Dedifferentiated amniotic fluid mesenchymal stem cell (primary cell): ENCODE measurements around the gene CTNS.

ENCODE experiments used
- DNase-seq: peaks from one replicate; pipeline ENCODE4 v3.0.0-alpha.2; 2016; ENCODE audit errors: extremely low spot score

CTNS gene

GRCh38 chr17:3622977-3623594, 13.5 kb upstream of the CTNS start:
- no peak for DNase-seq

DNA sequence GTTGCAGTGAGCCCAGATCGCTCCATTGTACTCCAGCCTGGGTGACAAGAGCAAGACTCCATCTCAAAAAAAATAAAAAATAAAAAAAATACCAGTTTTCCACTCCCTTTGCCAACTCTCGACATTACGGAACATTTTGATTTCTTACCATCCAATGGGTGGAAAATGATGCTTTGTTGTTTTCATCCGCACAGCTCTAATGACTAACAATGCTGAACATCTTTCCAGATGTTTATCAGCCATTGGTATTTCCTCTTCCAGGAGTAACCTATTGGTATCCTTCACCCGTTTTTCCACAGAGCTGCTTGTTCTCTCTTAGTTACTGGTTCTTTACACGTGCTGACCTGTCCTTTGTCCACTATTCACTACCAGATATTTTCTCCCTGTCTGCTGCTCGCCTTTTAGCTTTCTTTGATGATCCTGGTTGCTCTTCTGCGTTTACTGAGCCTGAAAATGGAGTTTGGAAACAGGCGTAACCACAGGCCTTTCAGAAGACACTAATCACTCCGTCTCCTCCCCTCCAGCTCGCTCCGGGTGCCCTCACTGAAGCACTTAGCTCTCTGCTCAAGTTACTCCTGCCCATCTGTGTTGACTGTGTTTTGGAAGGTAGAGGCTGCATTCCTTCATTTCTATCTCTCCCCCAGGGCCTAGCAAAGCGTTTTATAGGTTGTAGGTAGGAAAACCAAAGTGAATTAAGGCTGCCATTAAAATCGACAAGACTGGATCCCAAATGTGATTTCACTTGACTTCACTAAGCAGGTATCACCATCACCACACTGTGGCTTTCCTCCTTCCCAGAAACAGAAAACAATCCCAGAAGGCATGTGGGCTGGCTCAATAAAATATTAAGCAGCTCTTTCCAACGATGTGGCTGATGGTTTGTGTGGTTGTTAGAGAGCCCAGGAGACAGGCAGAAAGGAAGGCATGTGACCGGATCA, 9.5 kb upstream of the CTNS start:
- no peak for DNase-seq

GRCh38 chr17:3627769-3628167, 8.8 kb upstream of the CTNS start:
- no peak for DNase-seq

GRCh38 chr17:3630781-3631180, 5.8 kb upstream of the CTNS start:
- no peak for DNase-seq

GRCh38 chr17:3632287-3632686, 4.3 kb upstream of the CTNS start:
- no peak for DNase-seq

- DNase-seq, result no peak
Observed at GRCh38 chr17:3635474-3636153, 946 bp upstream of the CTNS start.

GRCh38 chr17:3636908-3637373, 381 bp downstream of the CTNS start:
- no peak for DNase-seq

DNA sequence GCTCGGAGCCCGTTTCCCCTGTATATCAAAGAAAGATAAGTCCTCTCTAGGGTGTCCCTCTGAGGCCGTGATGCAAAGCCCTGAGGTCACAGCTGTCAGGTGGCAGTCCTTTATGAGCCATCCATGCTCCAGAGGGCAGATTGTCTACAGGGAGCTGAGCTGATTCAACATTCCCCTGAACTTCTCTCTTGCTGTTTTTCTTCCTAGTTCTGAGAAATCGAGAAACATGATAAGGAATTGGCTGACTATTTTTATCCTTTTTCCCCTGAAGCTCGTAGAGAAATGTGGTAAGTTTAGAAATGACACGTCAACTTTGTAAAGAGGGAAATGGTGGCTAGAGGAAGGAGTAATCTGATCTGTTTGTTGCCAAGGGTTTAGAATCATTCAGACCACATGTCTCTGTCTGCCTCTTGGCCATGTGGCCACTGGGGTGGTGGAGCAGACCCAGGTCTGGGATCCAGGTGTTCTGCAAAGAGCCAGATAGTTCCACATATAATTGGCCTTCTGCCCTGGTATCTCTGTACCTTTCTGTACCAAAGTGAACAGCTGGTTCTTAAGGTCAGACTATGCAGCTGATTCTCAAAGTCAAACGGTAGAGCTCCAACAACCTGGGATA, 3.5 kb downstream of the CTNS start:
- no peak for DNase-seq

- DNase-seq, result no peak
Observed at GRCh38 chr17:3641014-3641413, 4.5 kb downstream of the CTNS start.

GRCh38 chr17:3641717-3642486, 5.3 kb downstream of the CTNS start:
- no peak for DNase-seq

DNA sequence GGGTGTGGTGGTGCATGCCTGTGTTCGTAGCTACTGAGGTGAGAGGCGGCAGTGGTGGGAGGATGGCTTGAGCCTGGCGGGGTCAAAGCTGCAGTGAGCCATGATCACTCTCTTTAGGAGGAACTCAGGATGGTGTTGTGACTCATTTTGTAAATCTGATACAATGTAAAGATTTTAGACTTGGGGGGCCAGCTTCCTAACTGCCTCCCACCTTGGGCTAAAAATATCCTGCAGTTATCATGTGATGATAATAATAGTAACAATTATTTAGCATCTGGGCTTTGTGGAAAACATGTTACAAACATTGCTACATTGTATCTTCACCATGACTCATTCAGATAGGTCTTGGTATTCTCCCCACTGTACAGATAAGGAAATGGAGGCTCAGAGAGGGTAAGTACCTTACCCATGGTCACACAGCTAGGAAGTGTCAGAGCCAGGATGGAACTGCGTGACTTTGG, 7.4 kb downstream of the CTNS start:
- no peak for DNase-seq

DNA sequence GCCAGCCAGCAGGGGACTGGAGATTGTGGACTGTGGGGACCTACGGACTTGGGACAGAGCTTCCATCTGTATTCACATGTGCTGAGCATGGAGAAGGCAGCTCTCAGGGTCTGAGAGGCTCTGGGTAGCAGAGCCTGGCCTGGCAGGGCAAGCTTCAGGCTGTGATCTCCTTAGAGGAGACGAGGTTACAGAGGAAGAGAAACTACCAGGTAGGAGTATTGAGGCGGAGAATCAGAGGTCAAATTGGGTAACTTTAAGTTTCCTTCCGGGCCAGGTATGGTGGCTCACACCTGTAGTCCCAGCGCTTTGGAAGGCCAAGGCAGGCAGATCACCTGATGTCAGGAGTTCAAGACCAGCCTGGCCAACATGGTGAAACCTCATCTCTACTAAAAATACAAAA, 8.8 kb downstream of the CTNS start:
- no peak for DNase-seq

- DNase-seq, result no peak
Observed at GRCh38 chr17:3647251-3647650, 10.7 kb downstream of the CTNS start.

- DNase-seq, result no peak
Observed at GRCh38 chr17:3647769-3648555, 11.4 kb downstream of the CTNS start.

DNA sequence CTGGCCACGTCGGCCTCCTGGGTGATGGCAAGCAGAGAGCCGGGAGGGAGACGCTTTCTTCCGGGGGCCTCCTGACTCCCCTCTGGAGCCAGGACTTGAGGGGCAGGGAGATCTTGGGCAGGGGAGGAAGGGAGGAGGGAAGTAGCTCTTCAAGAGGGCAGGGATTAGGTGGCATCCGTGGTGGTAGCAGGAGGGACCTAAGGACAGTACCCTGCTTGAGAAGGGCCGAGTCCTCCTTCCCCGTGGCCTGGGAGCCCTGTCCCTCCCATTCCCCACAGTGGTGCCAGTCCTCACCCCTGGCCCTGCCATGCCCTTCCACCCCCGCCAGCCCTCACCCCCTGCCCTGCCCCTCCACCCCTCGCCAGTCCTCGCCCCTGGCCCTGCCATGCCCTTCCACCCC, 19.2 kb downstream of the CTNS start:
- no peak for DNase-seq

DNA sequence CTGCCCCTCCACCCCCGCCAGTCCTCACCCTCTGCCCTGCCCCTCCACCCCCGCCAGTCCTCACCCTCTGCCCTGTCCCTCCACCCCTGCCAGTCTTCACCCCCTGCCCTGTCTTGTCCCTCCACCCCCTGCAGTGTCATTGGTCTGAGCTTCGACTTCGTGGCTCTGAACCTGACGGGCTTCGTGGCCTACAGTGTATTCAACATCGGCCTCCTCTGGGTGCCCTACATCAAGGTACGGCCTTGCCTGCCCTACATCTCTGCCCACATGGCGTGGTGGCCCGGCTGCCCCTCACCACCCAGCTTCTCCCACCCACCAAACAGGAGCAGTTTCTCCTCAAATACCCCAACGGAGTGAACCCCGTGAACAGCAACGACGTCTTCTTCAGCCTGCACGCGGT, 19.8 kb downstream of the CTNS start:
- DNase-seq, result no peak

DNA sequence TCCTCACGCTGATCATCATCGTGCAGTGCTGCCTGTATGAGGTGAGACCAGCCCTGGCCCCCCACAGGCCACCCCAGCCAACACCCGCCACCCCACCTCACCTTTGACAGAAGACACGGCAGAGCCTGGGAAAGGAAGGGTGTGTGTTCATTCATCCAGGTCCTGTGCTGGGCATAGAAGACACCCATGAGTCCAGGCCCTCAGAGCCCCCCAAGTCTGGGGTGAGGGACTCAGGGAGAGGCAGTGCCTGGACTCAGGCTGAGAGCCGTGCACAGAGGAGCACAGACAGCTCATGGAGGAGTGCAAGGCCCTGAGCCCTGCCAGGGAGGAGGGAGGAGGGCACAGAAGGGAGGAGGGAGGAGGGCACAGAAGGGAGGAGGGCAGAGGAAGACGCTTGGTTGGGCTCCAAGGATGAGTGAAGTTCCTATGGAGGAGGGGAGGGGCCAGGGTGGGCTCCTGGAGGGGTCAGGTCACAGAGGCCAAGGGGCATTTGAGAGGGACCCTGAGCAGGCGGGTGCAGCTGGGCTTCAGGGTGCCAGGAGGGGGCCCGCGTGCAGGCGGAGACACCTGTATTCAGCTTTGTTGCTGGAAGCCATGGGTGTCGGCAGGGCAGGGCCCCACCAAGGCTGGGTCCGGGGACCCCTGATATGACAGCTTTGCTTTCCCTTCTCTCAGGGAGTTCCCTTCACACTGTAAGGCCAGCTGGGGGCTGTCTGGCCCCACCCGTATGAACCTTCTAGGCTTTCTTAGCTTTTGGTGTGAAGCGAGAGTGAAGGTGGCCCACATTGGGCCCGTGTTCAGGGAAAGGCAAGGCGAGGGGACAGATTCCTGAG, 20.4 kb downstream of the CTNS start:
- DNase-seq, result no peak

DNA sequence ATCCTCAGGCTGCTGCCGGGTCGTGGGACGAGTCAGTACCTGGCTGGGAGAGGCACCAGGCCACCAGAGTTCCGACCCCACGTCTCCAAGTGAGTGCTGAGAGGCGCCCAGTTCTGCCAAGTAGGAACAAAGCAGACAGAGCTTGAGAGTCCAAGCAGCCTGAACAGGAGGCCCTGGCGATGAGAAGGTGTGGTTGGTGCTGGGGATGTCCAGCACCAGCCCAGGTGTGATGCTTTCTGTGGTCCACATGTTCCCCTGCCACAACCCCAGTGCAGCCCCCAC, 21.0 kb downstream of the CTNS start:
- no peak for DNase-seq

DNA sequence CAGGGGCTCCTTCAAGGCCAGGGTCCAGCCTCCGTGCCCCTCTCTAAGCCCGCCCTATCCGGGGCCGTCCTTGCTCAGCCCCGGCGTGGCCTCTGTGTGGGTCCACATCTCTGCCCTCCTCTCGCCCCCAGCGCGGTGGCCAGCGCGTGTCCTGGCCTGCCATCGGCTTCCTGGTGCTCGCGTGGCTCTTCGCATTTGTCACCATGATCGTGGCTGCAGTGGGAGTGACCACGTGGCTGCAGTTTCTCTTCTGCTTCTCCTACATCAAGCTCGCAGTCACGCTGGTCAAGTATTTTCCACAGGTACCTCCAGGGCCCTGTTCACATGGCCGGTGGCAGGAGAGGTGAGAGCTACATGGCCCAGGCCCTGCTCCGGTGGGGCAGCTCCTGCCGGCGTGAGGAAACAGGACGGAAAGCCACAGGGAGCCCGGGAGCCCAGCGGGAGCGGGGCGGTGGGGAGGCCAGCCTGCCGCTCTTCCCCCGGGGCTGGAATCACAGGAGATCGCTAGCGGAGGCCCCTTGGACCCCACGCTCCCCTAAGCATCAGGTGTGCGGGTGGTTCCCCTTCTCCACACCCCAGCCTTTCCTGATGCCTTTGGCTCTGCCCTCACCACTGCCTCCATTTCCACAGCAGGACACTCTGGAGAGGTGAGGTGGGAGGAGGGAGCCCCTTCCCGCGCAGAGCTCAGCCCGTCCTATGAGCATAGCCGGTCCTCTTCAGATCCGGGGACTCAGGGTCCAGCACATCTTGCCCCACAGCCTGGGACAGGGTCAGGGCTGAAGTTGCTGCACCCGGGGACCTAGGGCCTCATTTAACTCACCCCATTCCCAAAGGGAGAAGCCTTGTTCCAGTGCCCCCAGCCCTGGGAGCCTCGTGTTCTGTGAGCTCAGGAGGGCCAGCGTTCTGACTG, 21.6 kb downstream of the CTNS start:
- DNase-seq, result no peak
